Measurements from ENCODE around the gene SLC30A7.
A peak's percentile ranks its signal among the peaks of the same experiment; 100 is the strongest.

SLC30A7 gene

DNA sequence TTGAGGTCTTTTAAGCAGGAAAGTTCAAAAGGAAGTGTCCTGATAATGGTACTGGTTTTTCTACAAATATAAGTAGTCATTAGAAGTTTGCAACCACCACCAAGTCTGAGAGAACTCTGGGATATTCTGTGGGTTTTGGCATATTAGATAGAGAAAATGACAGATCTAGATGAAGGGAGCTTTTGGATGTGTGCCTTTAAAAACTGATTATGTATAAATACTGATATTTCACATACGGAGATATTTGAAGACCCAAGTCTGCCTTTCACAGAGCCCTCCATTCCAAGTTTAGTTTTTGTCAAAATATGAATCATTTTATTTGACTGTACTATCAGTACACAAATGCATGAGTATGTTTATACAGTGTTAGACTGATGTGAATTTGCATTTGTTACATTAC, 81.0 kb downstream of the SLC30A7 start:
- DNase-seq (ENCODE audit: low read depth in 3 of 3), result no peak

DNA sequence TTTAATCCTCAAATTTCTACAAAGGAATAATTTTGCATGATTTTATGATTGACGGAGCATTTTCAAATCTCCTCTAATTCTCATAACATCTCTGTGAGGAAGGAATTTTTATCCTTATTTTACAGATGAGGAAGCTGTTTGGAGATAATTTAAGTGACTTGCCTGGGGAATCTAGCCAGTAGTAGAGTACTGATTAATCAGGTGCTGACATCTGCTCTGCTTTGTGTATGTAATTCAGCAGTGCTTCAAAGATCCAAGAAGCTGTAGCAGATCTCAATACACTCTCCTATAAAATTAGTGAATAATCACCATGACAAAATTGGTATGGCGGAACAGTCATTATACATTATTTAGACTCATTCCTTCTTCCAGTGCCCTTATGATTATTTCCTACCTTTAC, 83.7 kb downstream of the SLC30A7 start:
- no peak for DNase-seq (ENCODE audit: low read depth in 3 of 3)

DNA sequence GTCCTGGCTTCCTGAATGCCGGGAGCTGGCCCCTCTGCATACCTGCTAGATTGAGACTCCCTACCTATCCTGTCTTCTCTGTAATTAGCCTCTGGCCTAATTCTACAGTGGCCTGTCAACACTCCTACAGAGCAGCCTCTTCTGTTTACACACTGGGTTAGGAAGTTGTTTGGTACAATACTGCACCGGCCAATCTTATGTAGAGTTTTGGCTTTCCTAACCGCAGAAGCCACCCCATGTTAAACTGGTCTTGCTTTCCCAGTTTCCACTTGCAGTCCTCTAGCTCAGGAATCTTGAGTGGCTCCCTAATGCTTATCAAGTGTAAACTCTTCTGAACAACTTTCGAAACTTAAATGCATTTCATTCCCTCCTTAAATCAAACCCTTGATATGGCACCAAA, 86.9 kb downstream of the SLC30A7 start:
- DNase-seq (ENCODE audit: low read depth in 3 of 3), result no peak

DNA sequence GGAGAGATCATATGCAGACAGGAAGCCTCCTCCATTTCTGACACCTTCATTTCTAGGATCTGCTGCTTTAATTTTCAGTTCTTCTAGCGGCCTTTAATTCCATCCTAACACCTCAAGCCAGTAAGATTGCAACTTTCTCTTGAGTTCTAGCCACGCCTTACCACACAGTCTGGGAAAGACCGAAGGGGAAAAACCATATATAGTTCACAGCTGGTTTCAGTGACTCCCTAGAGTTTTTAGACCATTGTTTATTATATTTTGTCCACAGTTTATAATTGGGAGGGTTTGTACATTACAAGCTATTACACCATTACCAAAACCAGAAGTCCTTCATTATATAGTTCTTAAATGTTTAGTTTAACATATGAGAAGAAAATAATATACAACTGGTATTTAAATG, 92.2 kb downstream of the SLC30A7 start:
- DNase-seq (ENCODE audit: low read depth in 3 of 3), result no peak

DNA sequence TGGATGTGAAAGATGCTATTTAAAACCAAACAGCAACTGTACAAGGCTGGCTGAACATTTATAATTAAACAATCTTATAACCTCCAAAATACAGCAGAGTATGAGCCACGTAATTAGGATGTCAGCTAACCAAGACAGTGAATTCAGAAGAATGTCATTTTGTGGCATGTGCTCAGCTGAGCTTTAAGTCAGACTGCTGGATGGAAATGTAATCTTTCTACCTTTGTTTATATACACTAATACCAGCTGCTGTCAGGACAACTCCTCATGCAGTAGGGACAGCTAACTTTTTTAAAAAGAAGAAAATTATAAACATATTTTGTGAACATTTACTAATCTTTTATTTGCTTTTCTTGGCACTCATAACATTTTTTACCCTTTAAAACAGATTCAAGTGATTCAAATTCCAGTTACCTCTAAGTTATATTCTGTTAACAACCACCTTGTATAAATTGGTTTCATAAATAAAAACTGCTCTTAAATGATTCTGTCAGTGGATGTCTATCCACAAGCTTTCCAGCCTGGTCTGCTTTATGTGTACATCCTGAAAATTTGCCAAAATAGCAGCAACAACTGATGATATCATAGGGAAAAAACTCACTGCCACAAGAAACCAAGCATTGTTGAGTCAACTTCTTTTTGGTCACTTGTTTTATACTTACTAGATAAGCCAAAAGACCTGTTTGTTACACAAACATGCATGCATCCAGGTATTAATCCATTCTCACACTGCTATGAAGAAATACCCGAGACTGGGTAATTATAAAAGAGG, 93.6 kb downstream of the SLC30A7 start:
- no peak for DNase-seq (ENCODE audit: low read depth in 3 of 3)

DNA sequence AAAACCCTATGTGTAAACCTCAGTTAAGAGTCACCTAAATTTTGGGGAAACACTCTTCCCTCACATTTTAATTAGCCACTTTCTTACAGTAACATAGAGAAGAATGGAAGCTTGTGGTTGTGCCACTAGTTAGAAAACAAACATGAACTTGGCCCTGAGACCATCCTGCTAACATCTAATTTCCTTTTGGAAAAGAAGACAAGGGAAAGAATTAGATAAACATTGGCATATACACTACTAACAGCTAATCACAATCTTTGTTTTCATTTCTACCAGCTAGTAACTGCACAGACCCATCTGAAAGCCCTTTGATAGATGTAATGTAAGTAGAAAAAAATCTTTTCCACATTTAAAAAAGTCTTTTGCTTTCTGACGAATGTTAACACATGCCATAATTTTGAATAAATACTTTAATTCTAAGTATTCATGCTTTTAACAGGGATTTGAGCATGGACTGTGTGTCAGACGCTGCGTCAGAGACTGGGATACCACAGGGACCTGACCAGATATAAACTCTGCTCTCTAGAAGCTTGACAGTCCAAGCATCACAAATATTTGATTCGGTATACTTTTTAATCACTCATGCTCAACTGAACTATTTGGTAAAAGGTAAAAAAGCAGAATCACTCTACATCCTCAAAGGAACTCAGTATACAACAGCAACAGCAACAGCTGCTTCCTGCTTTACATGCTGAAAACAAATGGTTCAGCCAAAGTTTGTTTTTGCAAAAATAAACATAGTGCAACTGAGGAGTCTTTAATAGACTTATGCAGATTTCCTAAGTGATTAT, 99.5 kb downstream of the SLC30A7 start:
- DNase-seq (ENCODE audit: low read depth in 3 of 3), result no peak

DNA sequence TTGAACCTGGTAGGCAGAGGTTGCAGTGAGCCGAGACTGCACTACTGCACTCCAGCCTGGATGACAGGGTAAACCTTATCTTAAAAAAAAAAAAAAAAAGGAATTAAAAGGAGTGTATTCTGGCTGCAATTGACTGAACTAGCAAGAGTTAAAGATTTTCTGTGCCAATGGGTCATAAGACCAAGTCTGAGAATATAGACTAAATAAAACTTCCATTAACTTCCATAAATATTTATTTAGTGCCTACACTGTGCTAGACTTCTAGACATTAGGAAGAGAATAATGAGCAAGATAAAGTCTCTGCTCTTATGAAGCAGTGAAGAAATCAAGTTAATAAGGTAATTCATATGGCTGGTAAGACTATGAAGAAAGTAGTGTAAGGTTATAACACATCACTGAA, 102.5 kb downstream of the SLC30A7 start:
- no peak for DNase-seq (ENCODE audit: low read depth in 3 of 3)

DNA sequence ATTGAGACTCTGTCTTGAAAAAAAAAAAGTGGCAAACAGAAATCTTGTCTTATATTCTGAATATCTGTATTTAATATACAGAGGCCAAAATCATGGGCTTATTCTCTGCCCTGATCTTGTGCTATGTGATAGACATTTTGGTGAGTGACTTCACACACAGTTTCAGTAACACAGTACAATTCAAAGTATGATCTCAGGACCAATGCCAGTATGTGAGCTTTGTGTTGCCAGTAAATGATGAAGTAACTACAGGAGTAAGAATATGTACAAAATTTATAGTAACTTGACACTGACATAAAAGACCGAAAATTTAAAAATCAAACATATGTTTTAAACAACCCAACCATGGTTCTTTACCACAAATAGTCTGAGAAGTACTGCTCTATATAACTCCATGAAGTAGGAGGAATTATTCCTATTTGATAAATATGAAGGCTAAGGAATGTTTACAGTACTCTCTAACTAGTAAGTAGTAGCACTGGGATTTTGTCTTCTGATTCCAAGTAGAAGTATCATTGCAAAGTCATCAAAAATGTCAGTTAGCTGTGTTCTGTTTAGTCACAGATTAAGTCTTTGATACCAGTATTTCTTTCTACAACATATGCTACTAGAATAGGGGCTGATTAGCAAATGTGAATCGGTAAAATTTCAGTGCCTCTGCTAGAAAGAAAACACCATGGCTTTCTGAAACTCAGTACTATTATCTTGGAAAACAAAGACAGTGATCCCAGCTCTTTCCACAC, 104.4 kb downstream of the SLC30A7 start:
- no peak for DNase-seq (ENCODE audit: low read depth in 3 of 3)

DNA sequence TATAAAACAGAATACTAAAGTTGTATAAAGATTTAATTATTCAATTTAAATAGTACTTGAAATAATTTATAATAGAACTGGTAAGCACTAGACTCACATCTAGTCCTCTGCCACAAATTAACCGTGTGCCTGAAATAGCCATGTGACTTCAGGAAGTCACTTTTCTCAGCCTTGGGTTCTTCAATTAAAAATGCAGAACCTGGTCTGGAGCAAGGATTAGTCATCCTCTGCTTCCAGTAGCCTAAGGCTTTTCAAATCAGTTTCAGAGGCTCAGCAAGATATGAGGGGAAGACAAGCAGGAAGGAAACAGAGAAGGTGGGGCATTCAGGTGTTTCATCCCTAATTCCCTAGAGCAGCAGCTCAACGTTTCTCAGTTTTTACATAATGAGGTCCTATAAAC, 106.7 kb downstream of the SLC30A7 start:
- no peak for DNase-seq (ENCODE audit: low read depth in 3 of 3)

DNA sequence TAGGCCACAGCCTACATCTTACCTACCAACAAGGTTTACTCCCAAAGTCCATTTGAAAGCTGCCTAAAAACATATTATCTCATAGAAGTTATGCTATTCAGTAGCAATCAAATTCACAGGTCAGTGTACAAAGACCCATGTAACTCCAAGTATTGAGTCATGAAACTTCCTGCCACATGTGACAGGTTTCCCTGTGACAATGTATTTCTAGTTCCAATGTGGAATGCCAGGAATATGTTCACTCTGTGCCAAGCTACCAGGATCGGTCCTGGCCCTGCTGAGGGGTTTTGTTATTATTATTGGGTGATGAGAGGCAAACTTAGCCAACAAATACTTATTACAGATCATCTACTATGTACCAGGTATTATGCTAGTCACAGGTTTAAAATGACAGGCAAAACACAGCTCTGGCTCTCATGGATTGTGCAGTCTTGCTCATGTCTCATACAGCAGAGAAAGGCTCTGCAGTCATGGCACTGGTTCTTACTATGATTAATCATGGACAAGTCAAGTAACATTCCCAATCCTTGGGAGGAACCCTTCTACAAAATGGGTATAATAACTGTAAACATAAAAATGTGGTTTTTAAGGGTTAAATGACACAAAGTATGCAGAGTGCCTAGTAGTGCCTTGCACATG, 107.2 kb downstream of the SLC30A7 start:
- DNase-seq (ENCODE audit: low read depth in 3 of 3), result no peak

DNA sequence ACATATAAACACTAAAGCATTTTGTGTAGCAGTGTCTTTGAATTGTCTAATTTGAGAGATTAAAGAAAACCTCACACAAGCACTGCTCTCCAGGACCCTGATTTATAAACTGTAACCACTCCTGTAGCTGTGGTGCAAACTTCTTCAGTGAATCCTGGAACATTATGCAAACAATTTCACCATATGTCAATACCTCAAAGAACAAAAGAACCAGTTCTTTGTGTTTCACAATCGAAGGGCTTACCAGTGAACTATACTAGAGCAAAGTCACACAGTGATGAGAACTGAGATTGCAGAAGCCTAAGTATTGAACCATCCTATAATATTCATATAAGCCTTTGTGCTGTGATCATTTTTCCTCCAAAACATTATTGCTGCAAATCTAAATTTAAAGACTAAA, 108.2 kb downstream of the SLC30A7 start:
- no peak for DNase-seq (ENCODE audit: low read depth in 3 of 3)

DNA sequence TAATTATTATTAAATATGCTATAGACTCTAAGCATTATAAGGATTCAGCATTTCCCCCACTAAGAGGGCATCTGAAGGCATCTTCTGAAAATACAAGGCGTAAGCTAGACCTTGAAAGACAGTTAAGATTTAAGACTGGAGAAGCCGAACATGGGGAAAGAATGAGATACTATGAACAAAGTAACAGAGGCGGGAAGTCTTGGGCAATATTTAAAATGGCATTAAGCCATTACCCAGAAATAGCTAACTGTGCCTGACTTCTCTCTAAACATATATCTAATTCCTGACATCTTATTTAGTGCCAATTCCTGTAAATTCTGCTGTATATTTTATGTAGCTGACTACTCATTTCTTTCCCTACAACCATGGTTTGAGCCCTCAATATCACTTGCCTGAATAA, 108.8 kb downstream of the SLC30A7 start:
- DNase-seq (ENCODE audit: low read depth in 3 of 3), result no peak

DNA sequence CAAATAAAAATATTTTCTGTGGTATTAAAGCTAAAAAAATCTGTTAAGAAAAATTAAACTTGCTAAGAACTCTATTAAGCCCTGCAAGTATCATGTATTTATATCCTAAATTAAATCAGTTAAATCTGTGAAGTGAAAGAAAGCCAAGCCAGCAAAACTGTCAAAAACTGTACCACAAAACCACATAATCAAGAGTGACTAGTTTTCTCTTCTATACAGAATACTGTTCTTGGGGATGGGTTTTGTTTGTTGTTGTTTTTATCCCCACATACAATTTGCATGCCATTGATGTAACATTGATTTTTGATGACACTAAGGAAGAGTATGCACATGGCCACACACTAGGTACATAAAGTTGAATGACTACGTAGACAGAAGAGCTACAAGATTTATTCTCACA, 109.3 kb downstream of the SLC30A7 start:
- no peak for DNase-seq (ENCODE audit: low read depth in 3 of 3)

DNA sequence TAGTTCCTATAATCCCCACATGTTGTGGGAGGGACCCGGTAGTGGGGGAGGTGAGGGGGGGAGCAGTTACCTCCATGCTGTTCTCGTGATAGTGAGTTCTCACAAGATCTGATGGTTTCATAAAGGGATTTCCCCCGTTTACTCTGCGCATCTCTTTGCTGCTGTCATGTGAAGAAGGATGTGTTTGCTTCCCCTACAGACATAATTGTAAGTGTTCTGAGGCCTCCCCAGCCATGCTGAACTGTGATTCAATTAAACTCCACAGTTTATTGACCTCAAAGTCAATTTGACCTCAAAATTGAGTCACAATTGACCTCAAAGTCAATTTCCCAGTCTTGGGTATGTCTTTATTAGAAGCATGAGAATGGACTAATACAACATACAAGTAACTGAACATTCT, 110.0 kb downstream of the SLC30A7 start:
- no peak for DNase-seq (ENCODE audit: low read depth in 3 of 3)

DNA sequence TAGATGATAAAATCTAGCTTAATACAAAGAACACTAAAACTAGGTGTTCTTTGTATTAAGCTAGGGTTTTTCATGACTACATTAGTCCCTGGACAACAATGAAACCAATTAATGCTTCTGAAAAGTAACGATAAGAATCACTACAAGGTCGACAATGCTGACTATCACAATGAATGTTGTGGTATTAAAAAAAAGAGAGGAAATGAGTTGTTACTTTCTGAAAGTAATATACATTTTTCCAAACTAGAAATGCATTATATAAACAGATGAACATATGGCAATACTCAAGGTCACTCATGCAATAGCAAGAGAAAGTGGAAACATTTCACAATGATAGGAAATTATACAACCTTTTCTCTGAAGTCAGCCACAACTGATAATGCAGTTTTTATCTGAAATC, 110.7 kb downstream of the SLC30A7 start:
- DNase-seq (ENCODE audit: low read depth in 3 of 3), result no peak

DNA sequence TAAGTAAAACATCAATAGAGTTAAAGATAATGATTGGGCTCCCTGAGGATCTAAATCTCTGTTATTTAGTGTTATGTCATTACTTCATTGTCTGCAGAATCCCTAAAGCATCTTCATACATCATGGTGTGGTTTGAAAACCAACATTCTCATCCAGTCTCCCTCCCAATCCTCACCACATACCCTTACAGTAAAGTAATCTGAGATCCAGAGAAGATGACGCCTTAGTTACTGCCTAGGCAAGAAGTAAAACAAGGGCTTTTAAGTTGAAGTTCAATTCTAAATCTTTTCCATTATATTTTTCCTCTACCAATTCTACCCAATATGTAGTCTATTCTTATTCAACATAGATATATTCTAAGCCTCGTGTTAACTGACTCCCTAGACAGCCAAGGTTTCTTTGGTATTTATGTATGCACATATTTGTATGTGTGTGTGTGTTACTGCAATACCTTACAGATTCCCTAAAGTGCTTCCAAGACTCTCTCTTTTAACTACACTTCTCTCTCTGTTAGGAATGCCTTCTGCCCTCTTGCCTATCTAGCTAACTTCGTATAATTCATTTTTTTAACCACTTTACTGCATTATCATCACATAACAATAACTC, 112.4 kb downstream of the SLC30A7 start:
- DNase-seq (ENCODE audit: low read depth in 3 of 3), result no peak

DNA sequence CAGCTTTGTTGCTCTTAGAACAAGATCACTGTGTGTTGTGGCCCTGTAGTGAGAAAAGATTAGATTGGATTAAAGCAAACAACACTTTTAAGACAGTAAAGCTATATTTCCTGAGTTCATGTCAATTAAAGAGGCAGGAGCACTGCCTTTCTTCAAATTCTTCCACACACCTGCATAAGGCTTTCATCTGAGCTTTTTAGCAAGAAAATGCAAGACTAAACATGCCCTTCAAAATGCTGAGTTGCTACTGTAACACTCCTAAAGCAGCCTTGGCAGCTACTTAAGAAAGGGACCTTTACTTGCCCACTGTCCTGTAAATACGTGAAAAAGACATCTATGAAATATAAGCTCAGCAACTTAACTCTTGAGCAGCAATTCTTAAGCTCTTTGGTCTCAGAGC, 117.9 kb downstream of the SLC30A7 start:
- no peak for DNase-seq (ENCODE audit: low read depth in 3 of 3)

DNA sequence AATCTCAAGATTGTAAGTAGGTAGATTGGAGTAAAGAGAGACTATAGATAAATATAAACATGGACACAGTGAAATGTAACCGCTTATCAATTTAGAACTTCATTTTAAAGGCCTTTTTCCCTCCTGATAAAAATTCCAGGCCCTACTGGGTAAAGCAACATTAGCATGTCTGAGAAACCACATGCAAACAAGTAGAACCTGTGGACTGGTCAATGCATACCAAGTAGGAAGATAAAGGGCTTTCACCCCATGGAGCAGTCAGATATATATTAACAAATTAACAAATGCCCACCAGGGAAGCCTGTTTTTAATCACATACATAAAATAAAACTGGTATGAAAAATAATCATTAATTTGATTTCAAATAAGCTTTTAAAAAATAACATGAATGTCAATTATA, 121.6 kb downstream of the SLC30A7 start:
- no peak for DNase-seq (ENCODE audit: low read depth in 3 of 3)

DNA sequence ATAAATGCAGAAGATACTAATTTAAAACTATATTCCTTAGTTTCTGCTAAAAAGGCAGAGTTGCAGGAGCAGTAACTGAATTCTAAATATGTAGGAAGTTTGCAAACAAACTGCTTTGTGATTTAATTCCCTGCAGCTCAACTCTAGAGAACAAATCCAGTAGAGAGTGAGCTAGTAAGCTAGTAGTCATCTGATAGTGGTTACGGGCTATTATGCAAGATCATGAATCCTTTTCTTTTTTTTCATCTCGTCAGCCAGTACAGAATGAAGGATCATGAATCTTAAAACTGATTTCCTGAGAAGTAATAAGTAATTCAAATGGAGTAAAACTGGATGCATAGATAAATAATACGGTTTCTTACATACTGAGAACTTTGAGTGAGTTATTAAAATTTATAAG, 126.4 kb downstream of the SLC30A7 start:
- no peak for DNase-seq (ENCODE audit: low read depth in 3 of 3)

DNA sequence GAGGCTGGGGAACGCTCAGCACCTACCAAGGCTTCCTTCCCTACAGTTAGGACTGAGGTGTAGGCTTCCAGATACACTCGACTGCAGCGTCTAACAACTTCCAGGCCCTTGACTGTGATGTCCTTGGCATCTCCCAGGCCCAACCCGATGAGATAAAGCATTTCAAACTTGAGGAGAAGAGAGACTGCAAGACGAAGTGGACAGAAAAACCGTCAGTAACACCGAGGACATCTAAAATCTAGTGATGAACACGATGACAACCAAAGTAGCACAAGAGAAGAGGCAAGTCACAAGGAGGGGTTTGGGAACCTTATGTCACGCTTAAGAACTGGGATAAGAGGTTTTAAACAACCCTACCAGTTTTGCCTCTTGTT, 129.4 kb downstream of the SLC30A7 start:
- DNase-seq (ENCODE audit: low read depth in 3 of 3), result no peak

DNA sequence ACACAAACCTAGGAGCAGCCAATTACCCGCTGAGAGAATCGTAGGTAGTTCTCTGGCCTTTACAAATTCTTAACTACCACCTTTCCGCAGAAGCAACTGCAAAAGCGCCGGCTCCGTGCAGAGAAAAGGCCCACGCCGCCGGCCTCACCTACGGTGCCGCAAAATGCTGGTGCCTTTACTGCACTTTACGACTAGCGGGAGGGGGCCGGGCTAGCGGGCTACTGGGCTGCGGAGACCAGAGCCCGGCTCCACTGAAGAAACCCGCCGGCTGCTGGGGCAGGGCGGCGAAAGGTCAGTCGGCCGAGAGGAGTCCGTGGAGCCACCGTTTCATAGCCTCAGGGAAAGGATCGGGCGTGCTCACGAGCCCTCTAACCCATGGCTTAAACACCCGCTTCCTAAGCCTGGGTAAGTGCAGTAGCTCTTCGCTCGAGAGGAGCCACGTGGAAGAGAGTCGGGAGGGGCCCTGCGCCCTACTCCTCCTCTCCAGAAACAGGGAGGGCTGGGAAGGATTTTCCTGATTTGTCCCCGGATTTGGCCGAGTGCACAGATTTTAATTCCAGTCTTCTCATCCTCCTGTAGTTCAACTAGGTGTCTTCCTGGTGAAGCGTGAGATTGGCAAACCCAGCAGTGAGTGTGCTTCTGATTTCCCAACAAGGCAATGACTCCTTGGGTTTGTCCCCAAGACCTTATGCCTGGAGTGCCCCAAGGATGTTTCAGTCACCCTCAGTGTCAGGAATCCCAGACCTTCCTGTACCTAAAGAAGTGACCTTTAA, 130.0 kb downstream of the SLC30A7 start, which contains the start of gene DPH5:
Gene DPH5, minus strand, starts transcription at position 128 of the 773 bp plus-strand sequence. CDS start 341 bp downstream, outside the sequence.
- DNase-seq (ENCODE audit: low read depth in 3 of 3), result peak; percentile 79 to 91 (median 82)

Measured in stimulated activated CD4-positive, alpha-beta T cell treated with anti-CD3 and anti-CD28 coated beads, TNF-alpha, amount 100 ng/mL, for 24 hours (primary cell).